ENCODE data around the gene SMARCA4. TPM values are rescaled to one million over a fixed set of nuclear protein-coding genes. Genes with fewer than 3 reads are reported as not detected.

SMARCA4 gene
- 96.3 and 106 TPM in 2 replicates for total RNA-seq (2014; rRNA removed; shearing (Covaris generic))
- polyA plus RNA-seq (2015; cell fraction: cytosol; rRNA removed) = 49.2 and 56.0 TPM in 2 replicates
- 106 and 109 TPM in 2 replicates for polyA plus RNA-seq (2015; cell fraction: nucleus; rRNA removed)

DNA sequence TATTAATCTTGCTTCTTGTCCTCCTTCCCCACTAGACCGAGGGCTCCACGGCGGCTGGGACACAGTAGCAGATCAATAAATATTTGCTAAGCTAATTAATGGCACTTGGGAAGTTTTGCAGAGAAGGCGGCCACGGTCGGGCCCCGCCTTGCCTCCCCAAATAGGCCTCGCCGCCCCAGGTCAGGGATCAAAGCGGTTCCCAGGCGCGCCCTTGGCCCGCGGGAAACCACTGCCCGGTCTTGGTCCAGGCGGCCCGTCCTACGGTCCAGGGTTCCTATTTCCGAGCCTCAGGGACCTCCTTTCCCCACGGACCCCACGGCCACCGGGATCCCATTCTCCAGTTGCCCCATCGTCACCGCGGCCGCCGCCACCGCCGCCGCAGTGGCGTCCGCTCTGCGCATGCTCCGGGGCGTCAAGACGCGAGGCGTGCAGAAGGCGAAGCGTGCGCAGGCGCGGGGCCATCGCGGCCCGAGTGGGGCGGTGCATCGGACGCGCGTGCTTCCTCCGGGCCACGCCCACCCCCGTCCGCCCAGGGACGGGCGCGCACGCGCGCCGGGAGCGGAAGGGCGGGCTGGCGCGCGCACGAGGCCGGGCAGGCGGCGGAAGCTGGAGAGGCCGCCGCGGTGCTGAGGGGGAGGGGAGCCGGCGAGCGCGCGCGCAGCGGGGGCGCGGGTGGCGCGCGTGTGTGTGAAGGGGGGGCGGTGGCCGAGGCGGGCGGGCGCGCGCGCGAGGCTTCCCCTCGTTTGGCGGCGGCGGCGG, at the start of gene SMARCA4:
SMARCA4 (plus strand) TSS at position 717 of the 759 bp plus-strand sequence. CDS start 23,122 bp downstream, outside the sequence.
- peak; percentile 89 for DNase-seq (ENCODE audit: low read depth)

DNA sequence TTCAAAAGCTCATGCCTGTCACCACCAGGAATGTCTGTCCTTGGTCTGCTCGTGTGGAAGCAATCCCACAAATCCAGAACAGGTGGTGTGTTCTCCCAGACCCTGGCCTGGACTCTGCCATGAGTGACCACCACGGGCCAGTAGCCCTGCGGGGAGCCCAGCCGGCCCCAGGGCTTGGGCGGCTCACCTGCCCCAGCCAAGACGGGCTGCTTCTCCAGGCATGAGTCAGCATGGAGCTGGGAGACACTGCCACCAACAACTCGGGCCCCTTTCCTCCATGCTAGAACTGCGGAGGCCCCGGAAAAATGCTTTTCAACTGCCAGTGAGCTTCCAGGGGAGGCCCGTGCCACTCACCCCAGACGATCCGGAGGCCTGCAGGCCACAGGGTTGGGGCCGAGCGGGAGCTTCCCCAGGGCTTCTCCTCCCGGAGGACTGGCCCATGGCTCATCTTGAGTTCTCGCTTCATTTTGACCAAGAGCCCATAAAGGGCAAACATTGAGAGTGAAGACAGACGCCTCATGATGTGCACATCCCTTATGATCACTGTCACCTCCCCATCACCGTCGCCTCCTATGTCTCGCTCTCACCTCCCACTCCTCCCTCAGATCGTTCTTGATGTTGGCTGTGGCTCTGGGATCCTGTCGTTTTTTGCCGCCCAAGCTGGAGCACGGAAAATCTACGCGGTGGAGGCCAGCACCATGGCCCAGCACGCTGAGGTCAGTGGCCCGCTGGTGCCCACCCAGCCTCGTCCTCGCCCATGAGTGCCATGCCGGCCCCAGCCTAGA, 49.1 kb upstream of the SMARCA4 start:
- DNase-seq (ENCODE audit: low read depth) = no peak

GRCh38 chr19:10912619-10913018, 48.2 kb upstream of the SMARCA4 start:
- no peak for DNase-seq (ENCODE audit: low read depth)

GRCh38 chr19:10913716-10914340, 47.0 kb upstream of the SMARCA4 start:
- no peak for DNase-seq (ENCODE audit: low read depth)

DNA sequence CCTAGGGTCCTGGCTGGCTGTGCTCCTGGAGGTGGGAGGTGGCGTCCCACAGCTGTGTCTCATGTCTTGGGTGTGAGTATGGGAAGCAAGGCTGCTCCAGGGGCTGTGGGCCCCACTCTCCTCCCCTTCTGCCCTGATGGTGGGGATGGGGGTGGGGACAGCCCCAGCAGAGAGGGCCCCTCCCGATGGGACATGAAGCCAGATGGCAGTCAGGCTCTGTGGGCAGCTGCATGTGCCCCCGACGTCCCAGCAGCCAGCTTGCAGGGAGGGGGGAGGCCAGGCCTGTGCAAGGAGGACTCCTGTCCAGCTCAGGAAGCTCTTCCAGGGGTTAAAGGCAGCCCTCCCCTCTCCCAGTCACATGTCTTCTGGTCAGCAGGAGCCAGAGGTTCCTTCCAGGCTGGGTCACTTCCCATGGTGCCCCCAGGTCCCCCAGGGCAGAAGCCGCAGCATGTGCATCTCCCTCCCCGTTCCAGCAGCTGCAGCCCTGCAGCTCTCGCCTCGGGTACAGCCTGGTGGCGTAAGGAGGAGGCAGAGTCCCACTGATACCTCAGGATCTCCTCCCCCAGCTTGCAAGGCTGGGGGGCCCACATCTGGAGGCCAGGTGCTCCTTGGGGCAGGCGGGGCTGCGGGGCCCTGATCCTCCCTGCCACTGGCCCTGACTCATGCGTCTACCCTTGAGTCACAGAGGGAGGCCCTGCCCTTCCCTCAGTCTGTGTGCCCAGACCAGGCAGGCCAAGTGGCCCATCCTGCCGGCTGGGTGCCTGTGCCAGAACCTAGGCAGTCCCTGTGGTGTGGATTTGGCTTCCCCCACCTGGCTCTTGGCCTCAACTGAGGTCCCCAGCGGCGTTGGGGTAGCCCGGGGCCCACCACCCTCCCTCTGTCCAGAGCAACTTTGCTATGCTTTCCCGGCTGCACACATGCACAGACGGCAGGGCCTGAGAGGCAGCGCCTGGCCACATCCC, 45.4 kb upstream of the SMARCA4 start:
- DNase-seq (ENCODE audit: low read depth) = peak; percentile 93

DNA sequence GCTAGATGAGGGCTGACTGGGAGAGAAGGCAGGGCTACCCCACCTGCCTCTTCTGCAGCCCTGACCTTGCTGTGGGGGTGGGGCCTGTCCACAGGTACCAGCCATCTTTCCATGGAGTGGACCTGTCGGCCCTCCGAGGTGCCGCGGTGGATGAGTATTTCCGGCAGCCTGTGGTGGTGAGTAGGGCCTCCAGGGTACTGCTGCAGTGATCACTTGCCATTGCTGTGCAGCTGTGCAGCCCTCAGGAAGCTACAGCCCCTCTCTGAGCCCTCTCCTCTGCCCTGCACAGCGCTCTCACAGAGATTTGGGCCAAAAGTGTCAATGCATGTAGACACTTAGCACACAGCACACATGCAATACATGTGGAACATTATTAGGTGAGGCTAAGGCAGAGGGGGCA, 44.2 kb upstream of the SMARCA4 start:
- no peak for DNase-seq (ENCODE audit: low read depth)

DNA sequence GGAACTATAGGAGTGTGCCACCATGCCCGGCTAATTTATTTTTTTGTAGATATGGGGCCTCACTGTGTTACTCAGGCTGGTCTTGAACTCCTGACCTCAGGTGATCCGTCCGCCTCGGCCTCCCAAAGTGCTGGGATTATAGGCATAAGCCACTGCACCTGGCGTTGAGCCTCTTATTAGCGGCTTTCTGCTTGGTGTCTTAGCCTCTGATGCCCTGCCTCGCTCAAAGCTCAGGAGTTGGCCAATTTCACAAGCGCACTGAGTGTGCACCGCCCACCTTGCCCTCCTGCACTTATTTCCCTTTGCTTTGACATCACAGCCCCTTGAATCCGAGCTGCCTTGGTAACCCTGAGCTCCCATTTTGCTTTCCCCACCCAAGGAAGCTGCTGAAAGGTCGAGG, 42.5 kb upstream of the SMARCA4 start:
- DNase-seq (ENCODE audit: low read depth) = no peak

- no peak for DNase-seq (ENCODE audit: low read depth)
Measured at GRCh38 chr19:10919352-10920287, 41.2 kb upstream of the SMARCA4 start.

- no peak for DNase-seq (ENCODE audit: low read depth)
Measured at GRCh38 chr19:10920288-10920655, 40.6 kb upstream of the SMARCA4 start.

GRCh38 chr19:10920781-10921180, 40.0 kb upstream of the SMARCA4 start:
- no peak for DNase-seq (ENCODE audit: low read depth)

DNA sequence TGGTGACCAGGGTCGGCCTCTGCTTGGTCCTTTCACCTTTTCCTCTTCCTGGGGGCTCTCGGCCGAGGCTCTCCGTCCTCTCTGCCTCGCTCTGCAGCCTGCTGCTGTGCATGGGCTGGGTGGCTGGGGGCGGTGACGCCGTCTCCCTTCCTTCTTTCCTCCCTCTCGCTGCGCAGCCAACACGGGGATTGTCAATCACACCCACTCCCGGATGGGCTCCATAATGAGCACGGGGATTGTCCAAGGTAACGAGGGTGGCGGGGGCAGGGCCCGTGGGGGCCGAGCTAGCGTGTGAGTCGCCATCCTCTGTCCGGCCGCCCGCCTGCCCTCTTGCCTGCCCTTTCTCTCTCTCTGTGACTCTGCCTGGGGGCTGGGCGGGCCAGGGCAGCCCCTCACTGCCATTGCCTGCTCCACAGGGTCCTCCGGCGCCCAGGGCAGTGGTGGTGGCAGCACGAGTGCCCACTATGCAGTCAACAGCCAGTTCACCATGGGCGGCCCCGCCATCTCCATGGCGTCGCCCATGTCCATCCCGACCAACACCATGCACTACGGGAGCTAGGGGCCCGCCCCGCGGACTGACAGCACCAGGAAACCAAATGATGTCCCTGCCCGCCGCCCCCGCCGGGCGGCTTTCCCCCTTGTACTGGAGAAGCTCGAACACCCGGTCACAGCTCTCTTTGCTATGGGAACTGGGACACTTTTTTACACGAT, 39.5 kb upstream of the SMARCA4 start:
- no peak for DNase-seq (ENCODE audit: low read depth)

GRCh38 chr19:10921910-10922637, 38.8 kb upstream of the SMARCA4 start:
- DNase-seq (ENCODE audit: low read depth) = no peak

DNA sequence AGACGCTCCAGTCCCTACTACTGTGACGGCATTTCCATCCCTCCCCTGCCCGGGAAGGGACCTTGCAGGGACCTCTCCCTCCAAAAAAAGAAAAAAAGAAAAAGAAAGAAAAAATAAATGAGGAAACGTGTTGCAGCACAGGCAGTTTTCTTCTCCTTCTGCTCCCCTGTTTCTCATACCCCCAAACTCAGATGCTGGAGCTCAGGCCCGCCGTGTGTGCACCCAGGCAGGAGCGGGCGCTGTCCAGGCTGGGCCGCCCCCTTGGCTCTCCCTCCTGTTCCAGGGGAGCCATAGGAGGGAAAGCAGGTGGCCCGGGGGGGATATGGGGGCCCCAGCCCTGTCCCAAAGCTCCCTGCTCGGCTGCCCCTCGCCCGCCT, 38.2 kb upstream of the SMARCA4 start:
- no peak for DNase-seq (ENCODE audit: low read depth)

GRCh38 chr19:10923260-10924112, 37.3 kb upstream of the SMARCA4 start:
- DNase-seq (ENCODE audit: low read depth) = no peak

DNA sequence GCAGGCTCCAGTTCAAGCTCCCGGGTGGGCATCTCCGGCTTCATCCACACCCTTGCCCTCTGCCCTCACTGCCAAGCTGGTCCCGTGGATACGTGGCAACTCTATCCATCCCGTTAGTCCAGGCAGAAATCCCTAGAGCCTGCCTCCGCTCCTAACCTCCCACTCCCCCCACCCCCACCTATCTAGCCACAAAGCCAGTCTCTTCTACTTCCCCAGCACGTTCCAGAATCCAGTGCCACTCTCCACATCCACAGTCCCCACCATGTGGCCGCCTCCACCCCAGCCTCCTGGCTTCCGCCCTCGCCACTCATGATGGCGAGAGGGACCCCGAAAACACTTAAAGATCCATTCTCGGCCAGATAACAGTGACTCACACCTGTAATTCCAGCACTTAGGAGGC, 36.2 kb upstream of the SMARCA4 start:
- no peak for DNase-seq (ENCODE audit: low read depth)

DNA sequence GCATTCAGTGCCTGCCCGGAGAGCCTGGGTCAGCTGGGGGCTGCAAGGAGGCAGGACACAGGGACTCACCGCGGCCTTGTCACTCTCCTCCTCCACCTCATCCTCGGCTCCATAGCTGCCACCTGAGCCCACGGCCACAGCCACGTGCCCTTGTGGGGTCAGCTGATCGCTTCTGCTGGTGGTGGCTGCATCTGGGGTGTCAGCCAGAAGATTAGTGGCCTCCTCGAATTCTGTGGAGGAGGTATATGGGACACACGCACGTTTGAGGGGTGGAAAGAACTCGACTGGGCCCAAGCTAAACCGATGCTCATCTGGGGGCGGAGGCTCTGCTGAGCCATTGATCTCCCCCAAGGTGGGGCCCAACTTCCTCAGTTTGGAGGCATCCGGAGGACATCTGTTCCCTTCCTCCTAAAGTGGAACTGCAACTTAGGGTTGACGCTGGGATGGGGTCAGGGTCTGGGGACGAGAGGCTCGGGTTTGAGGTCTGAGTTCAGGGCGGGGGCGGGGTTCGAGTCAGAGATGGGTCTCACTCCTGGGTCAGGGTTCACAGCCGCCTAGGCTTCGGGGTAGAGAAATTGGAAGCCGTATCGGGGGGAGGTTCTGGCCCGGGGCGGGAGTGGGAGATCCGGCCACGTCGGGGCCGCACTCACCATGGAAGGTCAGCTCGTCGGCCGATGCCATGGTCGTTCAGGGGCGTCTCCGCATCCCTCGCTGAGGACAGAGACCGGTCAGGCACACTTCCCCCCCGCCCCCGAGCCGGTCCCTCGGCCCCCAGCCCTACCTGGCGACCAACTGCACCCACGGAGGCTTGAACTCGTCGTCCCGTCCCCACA, 32.9 kb upstream of the SMARCA4 start:
- no peak for DNase-seq (ENCODE audit: low read depth)

All from HT1080 (cell line).